Measurements from ENCODE around the gene CLCN5. TPM values are rescaled to one million over a fixed set of nuclear protein-coding genes. Genes with fewer than 3 reads are reported as not detected.

CLCN5 gene
- 1 to 10 TPM; 3.4 to 3.8 TPM for total RNA-seq

GRCh38 chrX:49922291-49923241, at the start of gene CLCN5:
Gene CLCN5, plus strand, starts transcription at chrX:49922596. Its CDS starts 2,703 bp downstream, at chrX:49925299.
- ChIA-PET CTCF (interaction anchor here (0.6 kb wide), 1 partner anchor 666 kb away, joined by 4 read pairs; no protein-coding TSS in a partner anchor), POLR2A (no interaction called here)

GRCh38 chrX:49876750-49877149, 45.6 kb upstream of the CLCN5 start:
- ChIA-PET CTCF (interaction anchor here (0.5 kb wide), 1 partner anchor 8 kb away, joined by 3 read pairs; no protein-coding TSS in a partner anchor), POLR2A (no interaction called here)

GRCh38 chrX:49877397-49878101, 44.8 kb upstream of the CLCN5 start:
- CTCF ChIA-PET, result interaction anchor here (0.5 to 0.6 kb wide), 2 partner anchors 7 to 724 kb away, joined by 3 read pairs; no protein-coding TSS in a partner anchor
- POLR2A ChIA-PET, result no interaction called here

DNA sequence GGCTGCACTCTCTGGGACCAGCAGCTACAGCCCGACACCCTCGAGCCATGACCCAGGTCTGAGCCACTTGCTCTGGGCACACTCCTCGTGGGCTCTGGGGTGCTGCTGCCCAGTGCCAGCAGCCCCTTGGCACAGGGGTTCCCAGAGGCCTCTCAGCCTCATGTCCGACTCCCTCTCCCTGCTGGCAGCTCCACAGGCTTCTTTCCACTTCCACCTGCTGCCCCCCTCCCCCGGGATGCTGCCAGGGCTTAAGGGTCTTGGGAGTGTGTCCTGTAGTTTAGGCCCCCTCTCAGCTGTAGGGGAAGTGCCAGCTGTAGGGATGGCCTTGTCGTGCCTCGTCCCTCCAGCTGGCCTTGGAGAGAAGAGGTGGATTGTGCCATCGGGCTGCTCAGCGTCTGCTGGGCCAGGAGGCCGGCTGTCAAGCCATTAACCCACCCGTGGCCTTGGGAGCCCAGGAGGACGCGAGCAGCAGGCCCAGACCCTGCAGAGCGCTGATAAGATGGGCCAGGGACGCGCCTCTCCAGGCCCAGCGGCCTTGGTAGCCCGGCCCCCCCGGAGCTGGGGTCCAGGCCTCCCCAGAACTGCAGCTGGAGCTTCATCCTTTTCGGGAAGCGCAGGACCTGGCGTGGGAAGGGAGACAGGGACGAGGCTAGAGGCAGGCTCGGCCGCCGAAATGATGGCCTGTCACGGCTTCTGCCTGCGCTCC, 44.1 kb upstream of the CLCN5 start:
- ChIA-PET POLR2A (no interaction called here), CTCF (interaction anchor here (0.6 kb wide), 1 partner anchor 724 kb away, joined by 3 read pairs; no protein-coding TSS in a partner anchor)

DNA sequence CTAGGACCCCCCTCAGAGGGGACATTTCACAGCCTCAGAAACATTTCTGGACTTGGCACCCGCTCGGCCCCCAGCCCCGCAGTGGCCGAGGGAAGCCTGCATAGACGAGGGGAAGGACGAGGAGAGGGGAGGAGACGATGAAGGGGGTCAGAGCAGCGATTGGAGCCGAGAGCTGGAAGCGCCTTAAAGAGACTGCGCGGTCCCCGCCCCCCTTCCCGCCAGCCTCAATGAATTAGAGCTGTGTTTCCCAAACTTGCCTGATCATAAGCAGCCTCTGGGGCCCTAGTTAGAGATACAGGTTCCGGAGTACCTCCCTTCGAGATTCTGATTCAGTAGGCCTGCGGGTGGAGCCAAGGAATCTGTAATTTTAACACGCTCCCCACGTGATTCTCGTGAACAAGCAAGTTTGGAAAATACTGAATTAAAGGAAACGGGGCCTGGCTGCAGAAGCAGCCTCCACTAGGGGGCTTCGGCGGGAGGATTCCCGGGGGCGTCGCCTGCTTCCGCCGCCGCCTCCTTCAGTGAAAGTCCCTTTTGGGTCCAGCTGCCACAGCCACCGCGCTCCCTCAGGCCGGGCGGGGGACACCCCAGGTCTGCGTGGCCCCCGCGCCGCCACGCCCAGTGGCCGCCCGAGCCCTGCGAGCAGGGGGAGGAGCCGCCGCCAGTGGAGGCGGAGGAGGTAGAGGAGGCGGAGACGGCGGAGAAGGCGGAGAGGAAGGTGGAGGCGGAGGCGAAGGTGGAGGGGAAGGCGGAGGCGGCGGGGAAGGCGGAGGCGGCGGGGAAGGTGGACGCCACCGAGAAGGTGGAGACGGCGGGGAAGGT, 43.4 kb upstream of the CLCN5 start, which contains the start of gene USP27X:
TSS of gene USP27X (plus strand) at position 651 of the 822 bp plus-strand sequence. CDS start 824 bp downstream, outside the sequence.
- POLR2A ChIA-PET, result no interaction called here

GRCh38 chrX:49879656-49880277, 42.6 kb upstream of the CLCN5 start:
- ChIA-PET POLR2A (no interaction called here), CTCF (interaction anchor here (0.6 kb wide), 1 partner anchor 31 kb away, joined by 3 read pairs; no protein-coding TSS in a partner anchor)

More for the DNA sequence above, 43.4 kb upstream of the CLCN5 start, which contains the start of gene USP27X:
- CTCF ChIA-PET, result interaction anchor here (0.6 kb wide), 1 partner anchor 32 kb away, joined by 3 read pairs; no protein-coding TSS in a partner anchor

DNA sequence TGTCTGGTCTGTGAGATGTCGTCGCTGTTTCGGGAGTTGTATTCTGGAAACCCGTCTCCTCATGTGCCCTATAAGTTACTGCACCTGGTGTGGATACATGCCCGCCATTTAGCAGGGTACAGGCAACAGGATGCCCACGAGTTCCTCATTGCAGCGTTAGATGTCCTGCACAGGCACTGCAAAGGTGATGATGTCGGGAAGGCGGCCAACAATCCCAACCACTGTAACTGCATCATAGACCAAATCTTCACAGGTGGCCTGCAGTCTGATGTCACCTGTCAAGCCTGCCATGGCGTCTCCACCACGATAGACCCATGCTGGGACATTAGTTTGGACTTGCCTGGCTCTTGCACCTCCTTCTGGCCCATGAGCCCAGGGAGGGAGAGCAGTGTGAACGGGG, 41.7 kb upstream of the CLCN5 start:
- ChIA-PET CTCF (no interaction called here), POLR2A (no interaction called here)

GRCh38 chrX:49884290-49884862, 38.0 kb upstream of the CLCN5 start:
- CTCF ChIA-PET, result interaction anchor here (0.7 to 1.3 kb wide), 3 partner anchors 7 to 35 kb away, joined by 3 read pairs; no protein-coding TSS in a partner anchor
- POLR2A ChIA-PET, result no interaction called here

- ChIA-PET CTCF (no interaction called here), POLR2A (no interaction called here)
Observed at GRCh38 chrX:49892542-49892941, 29.9 kb upstream of the CLCN5 start.

GRCh38 chrX:49896951-49897350, 25.4 kb upstream of the CLCN5 start:
- ChIA-PET POLR2A (no interaction called here), CTCF (no interaction called here)

DNA sequence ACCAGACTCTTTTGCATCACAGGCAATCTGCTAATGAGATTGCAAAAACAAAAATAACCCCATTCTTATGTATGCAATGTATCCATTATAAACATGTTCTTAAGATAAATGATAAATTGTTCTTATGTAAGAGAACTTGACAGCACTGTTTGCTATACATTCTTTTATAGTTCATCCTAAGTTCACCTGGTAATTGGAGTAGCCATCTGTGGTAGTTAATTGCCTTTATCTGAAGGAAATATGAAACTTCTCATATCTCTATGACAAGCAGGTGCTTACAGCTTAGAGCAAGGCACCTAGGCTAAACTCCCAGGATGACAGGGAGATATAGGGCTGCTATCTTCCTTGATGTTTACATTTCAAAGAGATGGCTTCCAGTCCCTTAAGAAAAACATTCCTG, 21.3 kb upstream of the CLCN5 start:
- ChIA-PET CTCF (no interaction called here), POLR2A (no interaction called here)

DNA sequence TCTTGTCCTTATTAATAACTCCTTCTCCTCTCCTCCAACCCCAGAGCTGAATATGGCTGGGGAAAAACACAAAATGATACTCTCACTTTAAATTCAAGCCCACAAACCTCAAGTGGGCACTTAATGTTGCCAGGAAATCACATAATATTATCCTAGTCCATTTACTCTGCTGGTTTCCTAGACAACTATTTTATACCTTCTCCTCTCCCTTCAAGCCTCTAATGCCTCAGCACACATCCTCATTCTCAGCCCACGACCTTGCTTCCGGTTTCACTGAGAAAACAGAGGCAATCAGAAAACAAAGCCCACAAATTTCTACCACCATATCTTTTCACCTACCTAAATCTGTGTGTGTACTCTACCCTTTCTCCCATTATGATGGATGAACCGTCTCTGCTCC, 12.1 kb upstream of the CLCN5 start:
- ChIA-PET POLR2A (no interaction called here), CTCF (interaction anchor here (0.7 kb wide), 1 partner anchor 31 kb away, joined by 3 read pairs; no protein-coding TSS in a partner anchor)

GRCh38 chrX:49912086-49912485, 10.3 kb upstream of the CLCN5 start:
- ChIA-PET CTCF (no interaction called here), POLR2A (no interaction called here)

- POLR2A ChIA-PET, result no interaction called here
- CTCF ChIA-PET, result no interaction called here
Observed at GRCh38 chrX:49912861-49913260, 9.5 kb upstream of the CLCN5 start.

GRCh38 chrX:49915361-49916222, 6.8 kb upstream of the CLCN5 start:
- ChIA-PET CTCF (interaction anchor here (0.6 to 1.6 kb wide), 3 partner anchors 10 to 291 kb away, joined by 3 to 4 read pairs (median 4); no protein-coding TSS in a partner anchor), POLR2A (no interaction called here)

- ChIA-PET CTCF (interaction anchor here (1.4 kb wide), 1 partner anchor 35 kb away, joined by 3 read pairs; no protein-coding TSS in a partner anchor), POLR2A (no interaction called here)
Observed at GRCh38 chrX:49919617-49920016, 2.8 kb upstream of the CLCN5 start.

DNA sequence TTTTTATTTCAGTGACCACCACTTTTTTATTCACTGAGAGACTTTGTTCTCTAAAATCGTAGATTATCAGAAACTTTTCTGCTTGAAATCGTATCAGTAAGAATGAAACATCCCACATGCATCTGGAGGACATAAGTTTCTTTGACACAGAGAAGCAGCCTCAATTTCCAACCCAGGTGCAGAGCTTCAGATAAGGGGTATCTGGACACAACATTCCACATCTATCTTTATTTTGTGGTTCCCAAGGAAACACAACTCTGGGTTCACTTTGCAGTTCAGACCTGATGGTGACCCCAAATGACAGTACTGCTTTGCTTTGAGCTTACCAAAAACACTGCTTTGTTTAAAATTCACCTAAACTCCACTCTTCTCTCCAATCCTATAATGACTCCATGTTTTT, 1.3 kb upstream of the CLCN5 start:
- CTCF ChIA-PET, result no interaction called here
- POLR2A ChIA-PET, result no interaction called here

All from activated CD8-positive, alpha-beta memory T cell treated with anti-CD3 and anti-CD28 coated beads for 36 hours (primary cell).